Measurements from ENCODE around the gene NCBP3.
A peak's percentile ranks its signal among the peaks of the same experiment; 100 is the strongest.

NCBP3 gene

DNA sequence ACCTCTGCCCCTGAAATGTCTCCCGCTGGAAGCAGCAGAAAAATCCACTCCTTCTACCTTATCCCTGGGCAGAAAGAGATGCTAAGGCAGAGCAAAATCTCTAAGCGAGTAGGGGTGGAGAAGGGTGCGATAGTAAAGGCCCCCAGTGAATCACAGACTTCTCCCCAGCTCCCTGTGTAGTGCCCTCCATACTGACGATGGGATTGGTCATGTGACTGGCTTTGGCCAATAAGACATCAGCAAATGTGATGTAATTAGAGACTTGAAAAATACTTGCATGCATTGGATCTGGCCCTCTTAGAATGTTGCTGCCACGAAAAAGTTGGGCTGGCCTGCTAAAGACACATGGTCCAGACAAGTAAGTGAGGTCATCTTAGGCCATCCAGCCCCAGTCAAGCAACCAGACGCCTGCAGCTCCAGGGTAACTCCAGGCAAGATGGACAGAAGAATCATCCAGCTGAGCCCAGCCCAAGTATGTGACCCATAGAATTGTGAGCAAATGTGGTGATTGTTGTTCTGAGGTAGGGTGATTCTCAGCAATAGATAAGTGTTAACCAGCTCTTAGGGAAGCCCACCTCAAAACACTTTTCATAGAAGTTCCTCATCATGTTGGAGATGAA, 86.3 kb downstream of the NCBP3 start:
- H3K27ac ChIP-seq, result no peak overlapping the region
- TF ChIP-seq, protein P1, sequence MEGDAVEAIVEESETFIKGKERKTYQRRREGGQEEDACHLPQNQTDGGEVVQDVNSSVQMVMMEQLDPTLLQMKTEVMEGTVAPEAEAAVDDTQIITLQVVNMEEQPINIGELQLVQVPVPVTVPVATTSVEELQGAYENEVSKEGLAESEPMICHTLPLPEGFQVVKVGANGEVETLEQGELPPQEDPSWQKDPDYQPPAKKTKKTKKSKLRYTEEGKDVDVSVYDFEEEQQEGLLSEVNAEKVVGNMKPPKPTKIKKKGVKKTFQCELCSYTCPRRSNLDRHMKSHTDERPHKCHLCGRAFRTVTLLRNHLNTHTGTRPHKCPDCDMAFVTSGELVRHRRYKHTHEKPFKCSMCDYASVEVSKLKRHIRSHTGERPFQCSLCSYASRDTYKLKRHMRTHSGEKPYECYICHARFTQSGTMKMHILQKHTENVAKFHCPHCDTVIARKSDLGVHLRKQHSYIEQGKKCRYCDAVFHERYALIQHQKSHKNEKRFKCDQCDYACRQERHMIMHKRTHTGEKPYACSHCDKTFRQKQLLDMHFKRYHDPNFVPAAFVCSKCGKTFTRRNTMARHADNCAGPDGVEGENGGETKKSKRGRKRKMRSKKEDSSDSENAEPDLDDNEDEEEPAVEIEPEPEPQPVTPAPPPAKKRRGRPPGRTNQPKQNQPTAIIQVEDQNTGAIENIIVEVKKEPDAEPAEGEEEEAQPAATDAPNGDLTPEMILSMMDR (IDR thresholded peaks at IDR 0.05), result no peak
- no peak for TF ChIP-seq ZFX (IDR thresholded peaks at IDR 0.05; ENCODE audit: borderline replicate concordance)

DNA sequence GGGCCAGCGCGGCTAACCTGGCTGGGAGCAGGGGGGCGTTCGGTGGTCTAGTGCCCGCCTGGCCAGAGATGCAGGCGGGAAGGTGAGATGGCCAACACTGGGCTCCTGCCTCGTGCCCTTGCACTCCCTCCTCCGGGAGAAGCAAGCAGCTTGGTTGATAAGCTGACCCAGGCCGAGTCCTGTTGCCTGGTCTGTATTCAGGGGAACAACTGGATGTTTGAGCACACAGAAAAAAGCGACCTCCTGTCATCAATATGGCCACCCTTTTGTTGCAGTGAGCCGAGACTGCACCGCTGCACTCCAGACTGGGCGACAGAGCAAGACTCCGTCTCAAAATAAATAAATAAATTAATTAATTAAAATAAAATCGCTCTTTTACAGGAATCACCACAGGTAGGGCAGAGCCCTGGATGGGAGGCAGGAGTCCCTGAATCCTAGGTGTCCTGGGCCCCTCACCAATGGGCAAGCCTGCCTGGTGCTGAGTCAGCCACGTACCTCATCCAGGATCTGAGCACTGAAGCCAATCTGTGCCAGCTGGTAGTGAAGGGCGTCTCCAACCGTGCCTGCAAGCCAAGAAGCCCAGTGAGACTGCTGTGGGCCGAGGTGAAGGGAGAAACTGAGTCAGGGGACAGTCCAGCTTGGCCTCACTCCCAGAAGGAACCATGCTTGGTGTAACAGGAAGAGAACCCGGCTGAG, 90.6 kb downstream of the NCBP3 start:
- peak overlapping the region; percentile 72 for H3K27ac ChIP-seq
- TF ChIP-seq, protein P1 (IDR thresholded peaks at IDR 0.05), result no peak
- no peak for TF ChIP-seq ZFX (IDR thresholded peaks at IDR 0.05; ENCODE audit: borderline replicate concordance)

DNA sequence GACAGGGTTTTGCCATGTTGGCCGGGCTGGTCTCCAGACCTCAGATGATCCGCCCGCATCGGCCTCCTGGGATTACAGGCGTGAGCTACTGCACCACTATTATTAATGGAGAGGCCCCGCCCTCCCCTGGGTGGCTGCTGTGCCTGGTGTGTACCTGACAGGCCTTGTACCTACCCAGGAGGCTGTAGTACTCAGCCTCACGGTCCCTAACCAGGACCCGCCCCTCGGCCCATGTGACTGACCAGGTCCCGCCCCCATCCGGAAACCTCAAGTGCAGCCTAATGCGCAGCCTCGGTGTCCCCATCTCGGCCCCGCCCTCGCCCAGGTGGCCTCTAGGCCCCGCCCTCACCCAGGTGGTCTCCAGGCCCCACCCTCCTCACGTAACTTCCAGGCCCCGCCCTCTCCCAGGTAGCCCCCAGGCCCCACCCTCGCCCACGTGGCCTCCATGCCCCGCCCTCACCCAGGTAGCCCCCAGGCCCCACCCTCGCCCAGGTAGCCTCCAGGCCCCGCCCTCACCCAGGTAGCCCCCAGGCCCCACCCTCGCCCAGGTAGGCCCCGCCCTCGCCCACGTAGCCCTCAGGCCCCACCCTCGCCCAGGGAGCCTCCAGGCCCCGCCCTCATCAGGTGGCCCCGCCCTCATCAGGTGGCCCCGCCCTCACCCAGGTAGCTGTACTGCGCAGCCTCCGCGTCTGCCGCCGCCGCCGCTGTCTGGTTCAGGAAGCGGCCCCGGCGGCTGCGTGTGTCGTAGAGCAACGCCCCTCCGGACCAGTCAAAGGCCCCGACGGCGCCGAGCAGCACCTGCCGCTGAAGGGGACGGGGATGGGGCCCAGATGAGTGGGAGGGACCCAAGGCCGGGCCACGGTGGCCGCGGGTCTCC, 91.3 kb downstream of the NCBP3 start:
- TF ChIP-seq ZFX (IDR thresholded peaks at IDR 0.05; ENCODE audit: borderline replicate concordance), result no peak
- TF ChIP-seq, protein P1 (IDR thresholded peaks at IDR 0.05), result no peak
- peak overlapping the region; percentile 72 for H3K27ac ChIP-seq

DNA sequence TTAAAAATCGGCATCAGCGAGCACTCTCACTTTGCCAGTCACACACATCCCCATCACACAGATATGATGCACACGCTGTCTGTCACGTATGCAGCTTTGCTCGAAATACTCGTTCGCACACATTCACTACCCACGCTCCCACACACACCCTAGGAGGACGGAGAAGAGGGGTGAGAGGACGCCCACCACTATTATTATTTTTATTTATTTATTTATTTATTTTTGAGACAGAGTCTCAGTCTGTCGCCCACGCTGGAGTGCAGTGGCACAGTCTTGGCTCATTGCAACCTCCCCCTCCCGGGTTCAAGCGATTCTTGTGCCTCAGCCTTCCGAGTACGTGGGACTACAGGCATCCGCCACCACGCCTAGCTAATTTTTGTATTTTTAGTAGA, 92.0 kb downstream of the NCBP3 start:
- TF ChIP-seq, protein P1 (IDR thresholded peaks at IDR 0.05), result no peak
- no peak for TF ChIP-seq ZFX (IDR thresholded peaks at IDR 0.05; ENCODE audit: borderline replicate concordance)
- peak overlapping the region; percentile 50; the same call in 1 of the 2 replicates for H3K27ac ChIP-seq

DNA sequence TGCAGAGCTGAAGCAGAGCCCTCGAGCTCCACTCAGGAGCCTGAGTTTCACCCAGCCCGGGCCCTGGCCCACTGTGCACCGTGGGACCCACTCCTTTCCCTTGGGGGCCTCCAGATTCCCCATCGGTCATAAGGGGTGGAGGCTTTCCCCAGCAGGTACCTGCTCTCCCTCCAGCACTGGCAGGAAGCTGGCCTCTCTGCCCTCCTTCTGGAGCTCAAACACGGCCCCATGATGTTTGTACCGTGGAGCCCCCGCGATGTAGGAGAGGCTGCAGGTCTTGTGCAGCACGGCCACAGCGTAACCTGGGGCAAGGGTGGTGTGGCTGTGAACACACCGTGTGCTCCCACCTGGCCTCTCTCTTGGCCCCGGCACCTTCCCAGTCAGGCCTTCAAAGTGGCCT, 92.4 kb downstream of the NCBP3 start:
- 0 out of 2 replicates have a peak overlapping the region, but pooled peaks have one; percentile 50 for H3K27ac ChIP-seq
- no peak for TF ChIP-seq ZFX (IDR thresholded peaks at IDR 0.05; ENCODE audit: borderline replicate concordance)
- TF ChIP-seq, protein P1 (IDR thresholded peaks at IDR 0.05), result no peak

Measured in 22Rv1 (cell line).